ENCODE measurements around the gene PACSIN2. TPM values are rescaled to one million over a fixed set of nuclear protein-coding genes. Genes with fewer than 3 reads are reported as not detected.

PACSIN2 gene
- total RNA-seq, 1 experiment from 2014 or later = 103 TPM

DNA sequence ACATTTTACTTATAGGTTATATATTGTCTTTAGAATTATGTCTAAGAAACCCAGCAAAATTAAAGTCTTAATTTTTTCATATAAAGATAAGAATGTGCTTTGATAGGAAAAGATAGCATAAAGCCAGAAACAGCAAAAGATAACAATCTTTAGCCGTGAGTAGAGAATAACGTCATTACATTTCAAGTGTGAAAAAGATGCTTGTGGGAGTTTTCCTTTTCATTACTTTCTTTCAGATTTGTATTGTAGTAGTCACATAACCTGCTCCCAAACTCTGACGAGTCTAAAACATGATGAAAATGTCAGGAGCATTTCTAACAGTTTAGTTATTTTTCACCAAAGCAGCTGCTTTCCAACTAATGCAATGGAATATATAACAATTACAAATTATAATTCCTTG lies 189.2 kb downstream of the PACSIN2 start:
- BruUV-seq (replicated peaks) = no TSS peak
- Histone ChIP-seq H3F3A (ENCODE audit: insufficient read depth, low read depth) (0 out of 2 replicates have a peak, but pooled peaks cover 5% of the 10 kb centered on the region), H3K27ac (no peak overlapping the region), H4K20me1 (ENCODE audit: insufficient read depth) (0 out of 2 replicates have a peak, but pooled peaks cover 3% of the 10 kb centered on the region), H3K9me3 (ENCODE audit: insufficient read depth, low read depth) (no peaks in the 10 kb centered on the region), H2AFZ (no peak overlapping the region), H3K9me2 (ENCODE audit: insufficient read depth) (no peaks in the 10 kb centered on the region), H3K79me2 (ENCODE audit: low read depth) (no peaks in the 10 kb centered on the region), H3K27me3 (ENCODE audit: insufficient read depth, low read depth) (no peaks in the 10 kb centered on the region), H3K4me2 (no peak overlapping the region), H3K4me3 (no peak overlapping the region), H3K36me3 (ENCODE audit: low read depth) (peaks cover 20% of the 10 kb centered on the region), H3K4me1 (replicated peaks; ENCODE audit: insufficient read depth) (no peaks in the 10 kb centered on the region)
- DNase-seq = no peak
- TF ChIP-seq EZH2 (IDR thresholded peaks at IDR 0.05; ENCODE audit: low read depth) = no peak
- TF ChIP-seq, protein P1, sequence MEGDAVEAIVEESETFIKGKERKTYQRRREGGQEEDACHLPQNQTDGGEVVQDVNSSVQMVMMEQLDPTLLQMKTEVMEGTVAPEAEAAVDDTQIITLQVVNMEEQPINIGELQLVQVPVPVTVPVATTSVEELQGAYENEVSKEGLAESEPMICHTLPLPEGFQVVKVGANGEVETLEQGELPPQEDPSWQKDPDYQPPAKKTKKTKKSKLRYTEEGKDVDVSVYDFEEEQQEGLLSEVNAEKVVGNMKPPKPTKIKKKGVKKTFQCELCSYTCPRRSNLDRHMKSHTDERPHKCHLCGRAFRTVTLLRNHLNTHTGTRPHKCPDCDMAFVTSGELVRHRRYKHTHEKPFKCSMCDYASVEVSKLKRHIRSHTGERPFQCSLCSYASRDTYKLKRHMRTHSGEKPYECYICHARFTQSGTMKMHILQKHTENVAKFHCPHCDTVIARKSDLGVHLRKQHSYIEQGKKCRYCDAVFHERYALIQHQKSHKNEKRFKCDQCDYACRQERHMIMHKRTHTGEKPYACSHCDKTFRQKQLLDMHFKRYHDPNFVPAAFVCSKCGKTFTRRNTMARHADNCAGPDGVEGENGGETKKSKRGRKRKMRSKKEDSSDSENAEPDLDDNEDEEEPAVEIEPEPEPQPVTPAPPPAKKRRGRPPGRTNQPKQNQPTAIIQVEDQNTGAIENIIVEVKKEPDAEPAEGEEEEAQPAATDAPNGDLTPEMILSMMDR (conservative IDR thresholded peaks at IDR 0.05) = no peak
- CTCF ChIA-PET = no interaction called here
- POLR2A ChIA-PET (ENCODE audit: unreplicated experiment) = no interaction called here
- intact Hi-C loops (cut with micrococcal nuclease; ENCODE audit: unreplicated experiment) = no loop called here

DNA sequence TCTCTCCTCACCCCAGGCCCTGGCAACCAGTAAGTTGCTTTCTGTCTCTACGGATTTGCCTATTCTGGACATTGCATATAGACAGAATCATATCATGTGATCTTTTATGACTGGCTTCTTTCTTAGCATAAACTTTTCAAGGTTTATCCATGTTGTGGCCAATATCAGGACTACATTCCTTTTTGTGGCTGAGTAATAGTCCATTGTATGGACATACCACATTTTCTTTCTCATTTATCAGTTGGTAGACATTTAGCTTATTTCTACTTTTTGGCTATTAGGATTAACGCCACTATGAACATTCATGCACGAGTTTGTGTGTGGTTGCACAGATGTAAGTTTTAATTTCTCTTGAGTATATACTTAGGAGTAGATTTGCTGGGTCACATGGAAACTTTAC lies 193.6 kb downstream of the PACSIN2 start:
- Histone ChIP-seq H3K4me2 (no peak overlapping the region), H3K79me2 (ENCODE audit: low read depth) (no peaks in the 10 kb centered on the region), H2AFZ (no peak overlapping the region), H3K9me3 (ENCODE audit: insufficient read depth, low read depth) (no peaks in the 10 kb centered on the region), H3F3A (ENCODE audit: insufficient read depth, low read depth) (peaks cover 10% of the 10 kb centered on the region), H3K27me3 (ENCODE audit: insufficient read depth, low read depth) (no peaks in the 10 kb centered on the region), H3K4me3 (no peak overlapping the region), H3K27ac (no peak overlapping the region), H4K20me1 (ENCODE audit: insufficient read depth) (no peaks in the 10 kb centered on the region), H3K4me1 (replicated peaks; ENCODE audit: insufficient read depth) (no peaks in the 10 kb centered on the region; the same call in 1 of the 2 replicates), H3K36me3 (ENCODE audit: low read depth) (peaks cover 20% of the 10 kb centered on the region; the same call in 1 of the 2 replicates), H3K9me2 (ENCODE audit: insufficient read depth) (no peaks in the 10 kb centered on the region)
- no TSS peak for BruUV-seq (replicated peaks)
- no peak for DNase-seq
- ChIA-PET CTCF (no interaction called here), POLR2A (ENCODE audit: unreplicated experiment) (no interaction called here)
- no peak for TF ChIP-seq EZH2 (IDR thresholded peaks at IDR 0.05; ENCODE audit: low read depth)
- TF ChIP-seq, protein P1 (conservative IDR thresholded peaks at IDR 0.05) = no peak
- intact Hi-C loops (cut with micrococcal nuclease; ENCODE audit: unreplicated experiment) = loop anchor here (5.0 kb wide), 2 partner anchors 39 to 289 kb away; no protein-coding TSS in a partner anchor

DNA sequence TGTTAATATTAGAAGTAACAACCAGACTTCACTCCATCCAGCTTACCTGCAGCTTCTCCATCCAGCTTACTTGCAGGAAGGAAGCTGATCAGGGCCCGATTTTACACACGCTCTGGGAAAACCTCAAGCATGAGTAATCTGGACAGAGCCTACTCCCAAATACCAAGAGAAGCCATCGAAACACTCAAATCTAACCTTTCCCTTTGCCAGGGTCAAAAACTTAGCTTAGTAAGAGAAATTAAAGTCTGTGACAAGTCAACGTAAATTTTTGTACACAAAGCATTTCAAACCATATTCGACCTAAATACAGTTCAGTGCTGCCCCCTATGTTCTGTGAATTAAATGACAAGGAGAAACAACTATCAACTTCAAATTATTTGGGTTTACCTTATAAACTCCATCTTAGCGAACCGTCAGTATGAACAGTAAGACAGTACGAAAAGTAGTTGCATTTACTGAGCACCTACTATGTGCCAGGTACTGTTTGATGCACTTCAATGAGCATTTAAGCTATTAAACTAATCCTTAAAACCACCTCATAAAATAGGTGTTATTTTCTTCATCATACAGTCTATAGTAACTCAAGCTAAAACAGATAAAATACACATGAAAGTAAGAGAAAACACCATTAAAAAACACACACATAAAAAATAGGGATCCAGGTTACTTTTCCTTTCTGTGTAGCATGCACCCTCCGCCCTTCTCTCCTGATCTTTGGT lies 194.7 kb downstream of the PACSIN2 start:
- ChIA-PET POLR2A (ENCODE audit: unreplicated experiment) (interaction anchor here (0.8 kb wide), 1 partner anchor 47 kb away, joined by 10 read pairs; no protein-coding TSS in a partner anchor), CTCF (interaction anchor here (0.6 to 1.6 kb wide), 8 partner anchors 48 to 555 kb away, joined by 3 to 6 read pairs (median 4); no protein-coding TSS in a partner anchor)
- peak; percentile 23 to 40 for DNase-seq
- Histone ChIP-seq H3K36me3 (ENCODE audit: low read depth) (peaks cover 16% of the 10 kb centered on the region; the same call in 1 of the 2 replicates), H4K20me1 (ENCODE audit: insufficient read depth) (no peaks in the 10 kb centered on the region), H3K4me3 (no peak overlapping the region), H3K9me2 (ENCODE audit: insufficient read depth) (no peaks in the 10 kb centered on the region), H3K27me3 (ENCODE audit: insufficient read depth, low read depth) (no peaks in the 10 kb centered on the region), H2AFZ (no peak overlapping the region), H3K9me3 (ENCODE audit: insufficient read depth, low read depth) (no peaks in the 10 kb centered on the region), H3K4me2 (no peak overlapping the region), H3F3A (ENCODE audit: insufficient read depth, low read depth) (peaks cover 6% of the 10 kb centered on the region), H3K27ac (no peak overlapping the region), H3K79me2 (ENCODE audit: low read depth) (no peaks in the 10 kb centered on the region), H3K4me1 (replicated peaks; ENCODE audit: insufficient read depth) (no peaks in the 10 kb centered on the region; the same call in 1 of the 2 replicates)
- intact Hi-C loops (cut with micrococcal nuclease; ENCODE audit: unreplicated experiment) = loop anchor here (1.0 to 5.0 kb wide), 4 partner anchors 38 to 288 kb away; no protein-coding TSS in a partner anchor
- BruUV-seq (replicated peaks) = no TSS peak
- TF ChIP-seq EZH2 (IDR thresholded peaks at IDR 0.05; ENCODE audit: low read depth) = no peak
- TF ChIP-seq, protein P1 (conservative IDR thresholded peaks at IDR 0.05) = peak; percentile 85

Other genes with a start within 250 kb of the PACSIN2 start
- 26.5 and 29.1 TPM in 2 replicates for gene ARFGAP3, start 157.9 kb downstream of the PACSIN2 start, total RNA-seq (2021)
- 7.8 and 11.2 TPM in 2 replicates for gene TTLL1, start 74.2 kb upstream of the PACSIN2 start, total RNA-seq (2021)
- gene BIK, start 95.6 kb upstream of the PACSIN2 start, total RNA-seq (2021) = 10.6 and 14.5 TPM in 2 replicates
- gene MCAT, start 128.2 kb upstream of the PACSIN2 start, total RNA-seq (2021) = 31.4 and 35.5 TPM in 2 replicates
- 243 and 308 TPM in 2 replicates for gene TSPO, start 136.4 kb upstream of the PACSIN2 start, total RNA-seq (2021)
- 97.0 and 113 TPM in 2 replicates for gene TTLL12, start 172.0 kb upstream of the PACSIN2 start, total RNA-seq (2021)